ENCODE results near the gene MAP2K5.

Gene MAP2K5

GRCh38 chr15:67716171-67716570 lies 173.7 kb downstream of the MAP2K5 start:
- no peaks in the 10 kb centered on the region for H3F3A ChIP-seq (ENCODE audit: insufficient read depth, low read length)
- H3K9me2 ChIP-seq (replicated peaks; ENCODE audit: insufficient read depth, low read length) = no peaks in the 10 kb centered on the region
- no peak overlapping the region for H3K9ac ChIP-seq (ENCODE audit: low read length)
- H3K4me3 ChIP-seq (ENCODE audit: low read length) = no peak overlapping the region
- H3K4me1 ChIP-seq (ENCODE audit: low read length) = no peaks in the 10 kb centered on the region
- no peaks in the 10 kb centered on the region for H3K9me3 ChIP-seq (replicated peaks; ENCODE audit: insufficient read depth, low read length)
- no peak for TF ChIP-seq EZH2phosphoT487 (IDR thresholded peaks at IDR 0.05; ENCODE audit: low read length)
- TF ChIP-seq CTCF (IDR thresholded peaks at IDR 0.05; ENCODE audit: low read length) = no peak
- no peak for TF ChIP-seq EZH2 (optimal IDR thresholded peaks at IDR 0.05; ENCODE audit: low read depth, low read length)
- no peaks in the 10 kb centered on the region for H3K79me2 ChIP-seq (ENCODE audit: low read length)
- no peak for DNase-seq
- H3K27ac ChIP-seq (ENCODE audit: low read length) = no peak overlapping the region
- H2AFZ ChIP-seq (ENCODE audit: low read length) = no peak overlapping the region
- no peaks in the 10 kb centered on the region for H3K36me3 ChIP-seq (replicated peaks; ENCODE audit: insufficient read depth, low read length)
- H4K20me1 ChIP-seq (ENCODE audit: insufficient read depth, low read length) = no peaks in the 10 kb centered on the region
- H3K27me3 ChIP-seq (replicated peaks; ENCODE audit: insufficient read depth, low read length) = no peaks in the 10 kb centered on the region
- H3K4me2 ChIP-seq (ENCODE audit: low read depth, low read length) = no peak overlapping the region

GRCh38 chr15:67717776-67718175 lies 175.3 kb downstream of the MAP2K5 start:
- Histone ChIP-seq H3K4me2 (ENCODE audit: low read depth, low read length) (no peak overlapping the region), H3K27me3 (replicated peaks; ENCODE audit: insufficient read depth, low read length) (no peaks in the 10 kb centered on the region), H4K20me1 (ENCODE audit: insufficient read depth, low read length) (no peaks in the 10 kb centered on the region), H3K4me3 (ENCODE audit: low read length) (no peak overlapping the region), H3K79me2 (ENCODE audit: low read length) (no peaks in the 10 kb centered on the region), H3K9me2 (replicated peaks; ENCODE audit: insufficient read depth, low read length) (no peaks in the 10 kb centered on the region), H3K9me3 (replicated peaks; ENCODE audit: insufficient read depth, low read length) (no peaks in the 10 kb centered on the region), H3K27ac (ENCODE audit: low read length) (no peak overlapping the region), H3F3A (ENCODE audit: insufficient read depth, low read length) (no peaks in the 10 kb centered on the region), H3K4me1 (ENCODE audit: low read length) (no peaks in the 10 kb centered on the region), H3K9ac (ENCODE audit: low read length) (no peak overlapping the region), H3K36me3 (replicated peaks; ENCODE audit: insufficient read depth, low read length) (no peaks in the 10 kb centered on the region), H2AFZ (ENCODE audit: low read length) (no peak overlapping the region)
- DNase-seq = no peak
- TF ChIP-seq EZH2 (optimal IDR thresholded peaks at IDR 0.05; ENCODE audit: low read depth, low read length) (no peak), CTCF (IDR thresholded peaks at IDR 0.05; ENCODE audit: low read length) (no peak), EZH2phosphoT487 (IDR thresholded peaks at IDR 0.05; ENCODE audit: low read length) (no peak)

GRCh38 chr15:67719330-67719959 lies 176.9 kb downstream of the MAP2K5 start:
- Histone ChIP-seq H3K4me2 (ENCODE audit: low read depth, low read length) (no peak overlapping the region), H4K20me1 (ENCODE audit: insufficient read depth, low read length) (no peaks in the 10 kb centered on the region), H3F3A (ENCODE audit: insufficient read depth, low read length) (no peaks in the 10 kb centered on the region), H3K4me3 (ENCODE audit: low read length) (no peak overlapping the region), H3K79me2 (ENCODE audit: low read length) (no peaks in the 10 kb centered on the region), H3K9me2 (replicated peaks; ENCODE audit: insufficient read depth, low read length) (no peaks in the 10 kb centered on the region), H3K9ac (ENCODE audit: low read length) (no peak overlapping the region), H3K9me3 (replicated peaks; ENCODE audit: insufficient read depth, low read length) (no peaks in the 10 kb centered on the region), H3K27me3 (replicated peaks; ENCODE audit: insufficient read depth, low read length) (no peaks in the 10 kb centered on the region), H3K27ac (ENCODE audit: low read length) (no peak overlapping the region), H3K4me1 (ENCODE audit: low read length) (no peaks in the 10 kb centered on the region), H3K36me3 (replicated peaks; ENCODE audit: insufficient read depth, low read length) (no peaks in the 10 kb centered on the region), H2AFZ (ENCODE audit: low read length) (no peak overlapping the region)
- DNase-seq = no peak
- TF ChIP-seq EZH2phosphoT487 (IDR thresholded peaks at IDR 0.05; ENCODE audit: low read length) (no peak), CTCF (IDR thresholded peaks at IDR 0.05; ENCODE audit: low read length) (no peak), EZH2 (optimal IDR thresholded peaks at IDR 0.05; ENCODE audit: low read depth, low read length) (no peak)

All from MM.1S (cell line).